Right lobe of liver (tissue), 6 donors: ENCODE data around the gene C1orf232. TPM values are rescaled to one million over a fixed set of nuclear protein-coding genes. Genes with fewer than 3 reads are reported as not detected.

ENCODE experiments used
- ATAC-seq, 4 donors: fragments of 200-7000 bp; cut with Tn5 transposase; one replicate each; pipeline ENCODE4 v1.9.1; 2020; ENCODE audit warnings: mild to moderate bottlenecking in 4 of 4, moderate library complexity in 4 of 4
- DNase-seq, 3 donors: peaks; one replicate each; pipeline ENCODE4 v3.0.0-alpha.2; 2020
- H3K27ac ChIP-seq, 3 donors: fragments of 200-600 bp; one replicate each; pipeline ENCODE4 v1.8.0; 2022
- H3K27me3 ChIP-seq, 2 donors: fragments of 200-600 bp; one replicate each; pipeline ENCODE4 v1.8.0; 2022
- H3K36me3 ChIP-seq, 4 donors: fragments of 200-600 bp; sonication (generic) in 1 of 4; one replicate each; pipeline versions ENCODE4 v1.5.1 to v1.8.0; 2017 to 2022; ENCODE audit warnings: control low read depth in 1 of 4
- H3K4me1 ChIP-seq, 4 donors: fragments of 200-600 bp; sonication (generic) in 1 of 4; one replicate each; pipeline versions ENCODE4 v1.5.1 to v1.8.0; 2017 to 2022; ENCODE audit warnings: control low read depth in 1 of 4
- H3K4me3 ChIP-seq, 3 donors: fragments of 200-600 bp; one replicate each; pipeline ENCODE4 v1.8.0; 2022
- H3K9me3 ChIP-seq, 4 donors: fragments of 200-600 bp; sonication (generic) in 1 of 4; one replicate each; pipeline versions ENCODE4 v1.5.1 to v1.8.0; 2017 to 2022; ENCODE audit warnings: control low read depth in 1 of 4
- POLR2A ChIP-seq: fragments of 450-650 bp; IDR thresholded peaks from one replicate; pipeline ENCODE4 v1.6.1; 2017; ENCODE audit warnings: antibody characterized with exemption, mild to moderate bottlenecking
- WGBS: methylation state at CpG from one replicate; pipeline ENCODE4 v1.1.6; 2018; ENCODE audit warnings: low coverage, low lambda C conversion rate; ENCODE audit not compliant: insufficient coverage; ENCODE audit errors: missing lambda C conversion rate; 5-methylcytosine and 5-hydroxymethylcytosine counted together
- intact Hi-C, 2 donors: fragments of 100-400 bp; cut with DNase I; formaldehyde crosslinking; loops; one replicate each; pipeline versions ENCODE4 v1.11.2 to v1.14.1; 2022
- total RNA-seq, 6 experiments: library from RNA; depleted of rRNA in 2 of 6; stranded (reverse); fragments of >200 nt in 2 of 6; fragmentation: NEBNext Ultra II Directional in 3 of 6; extraction: Animal tissue kit (Norgen Biotek cat#: 25700) in 3 of 6; gene quantifications; one replicate each; pipeline versions ENCODE4 v1.1.0 to v1.2.4, GENCODE V29; 2016 to 2023
- TF ChIP-seq, protein P1 (sequence below), 4 donors: fragments of 200-600 bp in 3 of 4; fragments of 450-650 bp in 1 of 4; IDR thresholded peaks; one replicate each; pipeline versions ENCODE4 v1.5.1 to v1.8.0; 2016 to 2022; ENCODE audit warnings: antibody characterized with exemption in 4 of 4, mild to moderate bottlenecking in 2 of 4
- donor health status: DM: no; HTN: yes; CAD: no.
- donor health status: DM: no; HTN: no; CAD: no.
- donor health status: DM: no; HTN: no; CAD: no.
- donor health status: DM: no; HTN: yes; CAD: no.
- donor health status: DM: no; HTN: yes; CAD: no.

C1orf232 gene
- total RNA-seq, 6 experiments from 2014 or later: not detected

- H3K4me1 ChIP-seq: no peaks in the 10 kb centered on the region
- H3K27ac ChIP-seq: no peak overlapping the region
- no peaks in the 10 kb centered on the region for H3K9me3 ChIP-seq
- peak in 1 of 3 donors; percentile 31 for DNase-seq
- peak in 2 of 4 donors; percentile 8 to 28 for ATAC-seq
- H3K4me3 ChIP-seq: no peak overlapping the region
- no peaks in the 10 kb centered on the region for H3K36me3 ChIP-seq
- intact Hi-C loops: loop anchor here in 1 of 2 donors (10.0 kb wide), 1 partner anchor 121 kb away; no protein-coding TSS in a partner anchor
- no peaks in the 10 kb centered on the region for H3K27me3 ChIP-seq
- TF ChIP-seq POLR2A: no peak
- TF ChIP-seq, protein P1, sequence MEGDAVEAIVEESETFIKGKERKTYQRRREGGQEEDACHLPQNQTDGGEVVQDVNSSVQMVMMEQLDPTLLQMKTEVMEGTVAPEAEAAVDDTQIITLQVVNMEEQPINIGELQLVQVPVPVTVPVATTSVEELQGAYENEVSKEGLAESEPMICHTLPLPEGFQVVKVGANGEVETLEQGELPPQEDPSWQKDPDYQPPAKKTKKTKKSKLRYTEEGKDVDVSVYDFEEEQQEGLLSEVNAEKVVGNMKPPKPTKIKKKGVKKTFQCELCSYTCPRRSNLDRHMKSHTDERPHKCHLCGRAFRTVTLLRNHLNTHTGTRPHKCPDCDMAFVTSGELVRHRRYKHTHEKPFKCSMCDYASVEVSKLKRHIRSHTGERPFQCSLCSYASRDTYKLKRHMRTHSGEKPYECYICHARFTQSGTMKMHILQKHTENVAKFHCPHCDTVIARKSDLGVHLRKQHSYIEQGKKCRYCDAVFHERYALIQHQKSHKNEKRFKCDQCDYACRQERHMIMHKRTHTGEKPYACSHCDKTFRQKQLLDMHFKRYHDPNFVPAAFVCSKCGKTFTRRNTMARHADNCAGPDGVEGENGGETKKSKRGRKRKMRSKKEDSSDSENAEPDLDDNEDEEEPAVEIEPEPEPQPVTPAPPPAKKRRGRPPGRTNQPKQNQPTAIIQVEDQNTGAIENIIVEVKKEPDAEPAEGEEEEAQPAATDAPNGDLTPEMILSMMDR (IDR thresholded peaks at IDR 0.05): no peak
- 28% methylated on average over 11 of the region's 21 CpGs for WGBS
These were observed 13.1 kb downstream of the C1orf232 start for GRCh38 chr1:26155370-26156284.

GRCh38 chr1:26154750-26155149, 14.0 kb downstream of the C1orf232 start:
- H3K9me3 ChIP-seq: no peaks in the 10 kb centered on the region
- ATAC-seq: peak in 1 of 4 donors; percentile 34
- no peak overlapping the region for H3K27ac ChIP-seq
- TF ChIP-seq POLR2A: no peak
- TF ChIP-seq, protein P1 (IDR thresholded peaks at IDR 0.05): no peak
- H3K36me3 ChIP-seq: no peaks in the 10 kb centered on the region
- no peaks in the 10 kb centered on the region for H3K27me3 ChIP-seq
- intact Hi-C loops: loop anchor here in 1 of 2 donors (10.0 kb wide), 1 partner anchor 120 kb away; no protein-coding TSS in a partner anchor
- no peak for DNase-seq
- no peaks in the 10 kb centered on the region for H3K4me1 ChIP-seq
- 52% methylated on average over 3 of the region's 9 CpGs for whole genome bisulfite sequencing
- no peak overlapping the region for H3K4me3 ChIP-seq

- no peaks in the 10 kb centered on the region for H3K27me3 ChIP-seq
- WGBS: 66% methylated on average over 3 of the region's 5 CpGs
- H3K27ac ChIP-seq: no peak overlapping the region
- intact Hi-C loops: loop anchor here in 1 of 2 donors (10.0 kb wide), 1 partner anchor 119 kb away; no protein-coding TSS in a partner anchor
- H3K9me3 ChIP-seq: no peaks in the 10 kb centered on the region
- no peaks in the 10 kb centered on the region for H3K4me1 ChIP-seq
- TF ChIP-seq POLR2A: no peak
- TF ChIP-seq, protein P1 (IDR thresholded peaks at IDR 0.05): no peak
- H3K4me3 ChIP-seq: no peak overlapping the region
- DNase-seq (no peak), ATAC-seq (no peak)
- no peaks in the 10 kb centered on the region for H3K36me3 ChIP-seq
These were observed 14.7 kb downstream of the C1orf232 start for GRCh38 chr1:26153966-26154532.

- intact Hi-C loops: loop anchor here (5.0 kb wide), 2 partner anchors 47 to 117 kb away; no protein-coding TSS in a partner anchor
- no peak overlapping the region for H3K27ac ChIP-seq
- no peaks in the 10 kb centered on the region for H3K4me1 ChIP-seq
- TF ChIP-seq, protein P1 (IDR thresholded peaks at IDR 0.05): no peak
- no peak for TF ChIP-seq POLR2A
- H3K9me3 ChIP-seq: no peaks in the 10 kb centered on the region
- H3K4me3 ChIP-seq: no peak overlapping the region
- ATAC-seq: no peak
- H3K27me3 ChIP-seq: no peaks in the 10 kb centered on the region
- H3K36me3 ChIP-seq: no peaks in the 10 kb centered on the region
- DNase-seq: no peak
These were observed 19.9 kb downstream of the C1orf232 start for GRCh38 chr1:26148887-26149286.
